Liver (tissue), 9 donors: ENCODE data around the gene SPTBN4. TPM values are rescaled to one million over a fixed set of nuclear protein-coding genes. Genes with fewer than 3 reads are reported as not detected.

Source experiments
- DNase-seq: peaks from one replicate; pipeline ENCODE4 v3.0.0-alpha.2; 2017; ENCODE audit warnings: low spot score
- H3K27ac ChIP-seq, 2 donors: one replicate each; pipeline ENCODE4 v1.7.0; 2013; ENCODE audit warnings: inconsistent platforms in 2 of 2, low read length in 2 of 2, control low read depth in 1 of 2, low read depth in 1 of 2, mild to moderate bottlenecking in 1 of 2
- H3K27me3 ChIP-seq, 4 donors: one replicate each; pipeline versions ENCODE4 v1.6.1 to v1.7.0; 2013; ENCODE audit warnings: low read length in 3 of 4, inconsistent platforms in 1 of 4, mild to moderate bottlenecking in 1 of 4, moderate library complexity in 1 of 4; ENCODE audit not compliant: control insufficient read depth in 4 of 4, insufficient read depth in 4 of 4
- H3K36me3 ChIP-seq, 4 donors: one replicate each; pipeline versions ENCODE4 v1.6.1 to v1.7.0; 2013; ENCODE audit warnings: low read length in 3 of 4, mild to moderate bottlenecking in 3 of 4, low read depth in 1 of 4, moderate library complexity in 1 of 4; ENCODE audit not compliant: control insufficient read depth in 4 of 4, insufficient read depth in 3 of 4
- H3K4me1 ChIP-seq, 4 donors: one replicate each; pipeline versions ENCODE4 v1.6.1 to v1.7.0; 2013; ENCODE audit warnings: low read length in 3 of 4, mild to moderate bottlenecking in 3 of 4, moderate library complexity in 1 of 4; ENCODE audit not compliant: control insufficient read depth in 4 of 4, insufficient read depth in 4 of 4
- H3K4me3 ChIP-seq, 3 donors: one replicate each; pipeline versions ENCODE4 v1.6.1 to v1.7.0; 2013; ENCODE audit warnings: low read length in 3 of 3, control low read depth in 1 of 3, low read depth in 1 of 3, mild to moderate bottlenecking in 1 of 3
- H3K9ac ChIP-seq, 2 donors: one replicate each; pipeline ENCODE4 v1.7.0; 2013; ENCODE audit warnings: low read length in 2 of 2, mild to moderate bottlenecking in 2 of 2, moderate library complexity in 2 of 2, control low read depth in 1 of 2, low read depth in 1 of 2
- H3K9me3 ChIP-seq, 4 donors: one replicate each; pipeline versions ENCODE4 v1.6.1 to v1.7.0; 2013; ENCODE audit warnings: low read length in 3 of 4; ENCODE audit not compliant: control insufficient read depth in 4 of 4
- FOXA1 ChIP-seq: IDR thresholded peaks from 2 replicates; pipeline ENCODE4 v1.6.1; 2016; ENCODE audit warnings: antibody characterized with exemption
- FOXA2 ChIP-seq: IDR thresholded peaks from 2 replicates; pipeline ENCODE4 v1.6.1; 2016; ENCODE audit warnings: antibody characterized with exemption
- HNF4A ChIP-seq, 2 donors: conservative IDR thresholded peaks; 2 replicates each; pipeline ENCODE4 v1.6.1; 2016; ENCODE audit warnings: antibody characterized with exemption in 2 of 2, mild to moderate bottlenecking in 2 of 2
- HNF4G ChIP-seq: IDR thresholded peaks from 2 replicates; pipeline ENCODE4 v1.6.1; 2016; ENCODE audit warnings: antibody characterized with exemption
- NR2F2 ChIP-seq: IDR thresholded peaks from 2 replicates; pipeline ENCODE4 v1.6.1; 2016; ENCODE audit warnings: antibody characterized with exemption
- RXRA ChIP-seq, 2 donors: IDR thresholded peaks; 2 replicates each; pipeline ENCODE4 v1.6.1; 2017 to 2018; ENCODE audit warnings: antibody characterized with exemption in 2 of 2, mild to moderate bottlenecking in 1 of 2
- YY1 ChIP-seq: IDR thresholded peaks from 2 replicates; pipeline ENCODE4 v1.6.1; 2016; ENCODE audit warnings: antibody characterized with exemption, mild to moderate bottlenecking
- WGBS: extraction: QIAGEN DNeasy Blood & Tissue Kit; methylation state at CpG from one replicate; pipeline ENCODE4 v1.1.7; 2013; 5-methylcytosine and 5-hydroxymethylcytosine counted together
- polyA plus RNA-seq, 2 donors: library from polyadenylated mRNA; stranded (reverse) in 1 of 2; unstranded in 1 of 2; fragments of 200-250 nt in 1 of 2; fragments of >200 nt in 1 of 2; fragmentation: Nextera tagmentation in 1 of 2; extraction: Ambion mirVana in 1 of 2; gene quantifications; one replicate each; pipeline versions ENCODE4 v1.2.1 to v1.2.3, GENCODE V29; 2013 to 2015
- total RNA-seq, 2 donors: library from RNA; depleted of rRNA; stranded (reverse); fragments of >200 nt; gene quantifications; one replicate each; pipeline ENCODE4 v1.2.3, GENCODE V29; 2014
- TF ChIP-seq, protein P1 (sequence below): IDR thresholded peaks from 2 replicates; pipeline ENCODE4 v1.6.1; 2016; ENCODE audit warnings: antibody characterized with exemption
- TF ChIP-seq, protein P2 (sequence below): fragments of 150-350 bp; IDR thresholded peaks from 2 replicates; pipeline ENCODE4 v1.5.1; 2017; ENCODE audit warnings: improper control_type of control experiment, low read depth, low read length; ENCODE audit not compliant: missing input control
- TF ChIP-seq, protein P3 (sequence below): IDR thresholded peaks from 2 replicates; pipeline ENCODE4 v1.6.1; 2016; ENCODE audit warnings: antibody characterized with exemption
- TF ChIP-seq, protein P4 (sequence below): IDR thresholded peaks from 2 replicates; pipeline ENCODE4 v1.6.1; 2016; ENCODE audit warnings: antibody characterized with exemption, mild to moderate bottlenecking
- donor health status: healthy.
- donor health status: healthy.
- donor health status: healthy.
- donor health status: healthy.
- donor health status: healthy.

SPTBN4 gene
- total and polyA plus RNA-seq, 4 donors: 0.13 to 1.1 (median 0.62) TPM

DNA sequence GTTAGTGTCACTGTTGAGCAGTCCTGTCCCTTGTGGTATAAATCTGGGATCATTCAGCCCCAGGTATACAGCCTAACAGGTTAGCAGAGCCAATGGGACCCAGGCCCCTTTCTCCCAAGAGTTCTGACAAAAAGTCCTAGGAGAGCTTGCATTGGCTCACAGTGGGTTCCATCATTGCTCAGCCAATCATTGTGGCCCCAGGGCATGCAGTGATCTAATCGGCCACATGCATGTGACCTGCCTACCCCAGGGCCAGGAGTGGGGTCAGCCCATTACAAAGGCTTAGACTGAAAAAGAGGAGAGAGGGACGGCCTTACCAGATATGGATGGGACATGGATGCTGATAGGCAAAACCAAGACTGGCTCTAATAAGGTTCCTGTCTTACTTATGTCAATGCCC, 41.1 kb downstream of the SPTBN4 start:
- TF ChIP-seq, protein P1, sequence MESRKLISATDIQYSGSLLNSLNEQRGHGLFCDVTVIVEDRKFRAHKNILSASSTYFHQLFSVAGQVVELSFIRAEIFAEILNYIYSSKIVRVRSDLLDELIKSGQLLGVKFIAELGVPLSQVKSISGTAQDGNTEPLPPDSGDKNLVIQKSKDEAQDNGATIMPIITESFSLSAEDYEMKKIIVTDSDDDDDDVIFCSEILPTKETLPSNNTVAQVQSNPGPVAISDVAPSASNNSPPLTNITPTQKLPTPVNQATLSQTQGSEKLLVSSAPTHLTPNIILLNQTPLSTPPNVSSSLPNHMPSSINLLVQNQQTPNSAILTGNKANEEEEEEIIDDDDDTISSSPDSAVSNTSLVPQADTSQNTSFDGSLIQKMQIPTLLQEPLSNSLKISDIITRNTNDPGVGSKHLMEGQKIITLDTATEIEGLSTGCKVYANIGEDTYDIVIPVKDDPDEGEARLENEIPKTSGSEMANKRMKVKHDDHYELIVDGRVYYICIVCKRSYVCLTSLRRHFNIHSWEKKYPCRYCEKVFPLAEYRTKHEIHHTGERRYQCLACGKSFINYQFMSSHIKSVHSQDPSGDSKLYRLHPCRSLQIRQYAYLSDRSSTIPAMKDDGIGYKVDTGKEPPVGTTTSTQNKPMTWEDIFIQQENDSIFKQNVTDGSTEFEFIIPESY: no peak
- TF ChIP-seq YY1 (no peak), NR2F2 (no peak), HNF4A (conservative IDR thresholded peaks at IDR 0.05) (no peak), FOXA2 (no peak), FOXA1 (no peak)
- TF ChIP-seq, protein P2, sequence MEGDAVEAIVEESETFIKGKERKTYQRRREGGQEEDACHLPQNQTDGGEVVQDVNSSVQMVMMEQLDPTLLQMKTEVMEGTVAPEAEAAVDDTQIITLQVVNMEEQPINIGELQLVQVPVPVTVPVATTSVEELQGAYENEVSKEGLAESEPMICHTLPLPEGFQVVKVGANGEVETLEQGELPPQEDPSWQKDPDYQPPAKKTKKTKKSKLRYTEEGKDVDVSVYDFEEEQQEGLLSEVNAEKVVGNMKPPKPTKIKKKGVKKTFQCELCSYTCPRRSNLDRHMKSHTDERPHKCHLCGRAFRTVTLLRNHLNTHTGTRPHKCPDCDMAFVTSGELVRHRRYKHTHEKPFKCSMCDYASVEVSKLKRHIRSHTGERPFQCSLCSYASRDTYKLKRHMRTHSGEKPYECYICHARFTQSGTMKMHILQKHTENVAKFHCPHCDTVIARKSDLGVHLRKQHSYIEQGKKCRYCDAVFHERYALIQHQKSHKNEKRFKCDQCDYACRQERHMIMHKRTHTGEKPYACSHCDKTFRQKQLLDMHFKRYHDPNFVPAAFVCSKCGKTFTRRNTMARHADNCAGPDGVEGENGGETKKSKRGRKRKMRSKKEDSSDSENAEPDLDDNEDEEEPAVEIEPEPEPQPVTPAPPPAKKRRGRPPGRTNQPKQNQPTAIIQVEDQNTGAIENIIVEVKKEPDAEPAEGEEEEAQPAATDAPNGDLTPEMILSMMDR: no peak
- TF ChIP-seq, protein P3, sequence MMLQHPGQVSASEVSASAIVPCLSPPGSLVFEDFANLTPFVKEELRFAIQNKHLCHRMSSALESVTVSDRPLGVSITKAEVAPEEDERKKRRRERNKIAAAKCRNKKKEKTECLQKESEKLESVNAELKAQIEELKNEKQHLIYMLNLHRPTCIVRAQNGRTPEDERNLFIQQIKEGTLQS: no peak
- TF ChIP-seq, protein P4, sequence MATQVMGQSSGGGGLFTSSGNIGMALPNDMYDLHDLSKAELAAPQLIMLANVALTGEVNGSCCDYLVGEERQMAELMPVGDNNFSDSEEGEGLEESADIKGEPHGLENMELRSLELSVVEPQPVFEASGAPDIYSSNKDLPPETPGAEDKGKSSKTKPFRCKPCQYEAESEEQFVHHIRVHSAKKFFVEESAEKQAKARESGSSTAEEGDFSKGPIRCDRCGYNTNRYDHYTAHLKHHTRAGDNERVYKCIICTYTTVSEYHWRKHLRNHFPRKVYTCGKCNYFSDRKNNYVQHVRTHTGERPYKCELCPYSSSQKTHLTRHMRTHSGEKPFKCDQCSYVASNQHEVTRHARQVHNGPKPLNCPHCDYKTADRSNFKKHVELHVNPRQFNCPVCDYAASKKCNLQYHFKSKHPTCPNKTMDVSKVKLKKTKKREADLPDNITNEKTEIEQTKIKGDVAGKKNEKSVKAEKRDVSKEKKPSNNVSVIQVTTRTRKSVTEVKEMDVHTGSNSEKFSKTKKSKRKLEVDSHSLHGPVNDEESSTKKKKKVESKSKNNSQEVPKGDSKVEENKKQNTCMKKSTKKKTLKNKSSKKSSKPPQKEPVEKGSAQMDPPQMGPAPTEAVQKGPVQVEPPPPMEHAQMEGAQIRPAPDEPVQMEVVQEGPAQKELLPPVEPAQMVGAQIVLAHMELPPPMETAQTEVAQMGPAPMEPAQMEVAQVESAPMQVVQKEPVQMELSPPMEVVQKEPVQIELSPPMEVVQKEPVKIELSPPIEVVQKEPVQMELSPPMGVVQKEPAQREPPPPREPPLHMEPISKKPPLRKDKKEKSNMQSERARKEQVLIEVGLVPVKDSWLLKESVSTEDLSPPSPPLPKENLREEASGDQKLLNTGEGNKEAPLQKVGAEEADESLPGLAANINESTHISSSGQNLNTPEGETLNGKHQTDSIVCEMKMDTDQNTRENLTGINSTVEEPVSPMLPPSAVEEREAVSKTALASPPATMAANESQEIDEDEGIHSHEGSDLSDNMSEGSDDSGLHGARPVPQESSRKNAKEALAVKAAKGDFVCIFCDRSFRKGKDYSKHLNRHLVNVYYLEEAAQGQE: no peak

DNA sequence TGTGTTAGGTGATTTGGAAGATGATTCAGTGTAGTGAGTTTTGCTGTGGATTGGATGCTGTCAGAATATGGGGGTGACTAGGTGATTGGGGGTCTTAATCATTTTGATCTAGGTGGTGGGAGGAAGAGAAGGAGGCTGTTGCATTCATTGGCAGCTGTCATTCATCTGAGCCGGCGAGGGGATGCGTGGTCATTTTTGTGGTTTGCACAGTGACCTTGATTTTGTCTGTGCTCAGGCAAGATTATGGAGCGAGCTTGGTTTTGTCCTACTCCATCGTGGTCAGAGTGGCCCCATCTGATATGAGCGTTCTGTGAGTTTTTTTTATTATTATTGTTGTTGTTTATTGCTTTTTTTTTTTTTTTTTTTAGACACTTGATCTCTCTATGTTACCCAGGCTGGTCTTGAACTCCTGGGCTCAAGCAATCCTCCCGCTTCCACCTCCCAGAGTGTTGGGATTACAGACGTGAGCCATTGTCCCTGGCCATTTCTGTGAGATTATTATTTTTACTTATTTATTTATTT, 42.0 kb downstream of the SPTBN4 start:
- H3K27me3 ChIP-seq: peaks cover 0 to 5% (median 2%) of the 10 kb centered on the region in 4 donors
- no peaks in the 10 kb centered on the region for H3K9me3 ChIP-seq
- no peak overlapping the region for H3K4me3 ChIP-seq
- peaks cover 0 to 10% (median 4%) of the 10 kb centered on the region in 4 donors for H3K4me1 ChIP-seq
- no peak overlapping the region for H3K9ac ChIP-seq
- no peak overlapping the region for H3K27ac ChIP-seq
- WGBS: 86% methylated on average over 8 of the region's 8 CpGs
- H3K36me3 ChIP-seq: no peaks in the 10 kb centered on the region
- TF ChIP-seq HNF4G (no peak), FOXA2 (no peak), RXRA (IDR thresholded peaks at IDR 0.05) (no peak)
- TF ChIP-seq, protein P1: no peak
- DNase-seq: no peak

More for the DNA sequence above, 41.1 kb downstream of the SPTBN4 start:
- no peak overlapping the region for H3K9ac ChIP-seq
- no peak overlapping the region for H3K4me3 ChIP-seq
- H3K4me1 ChIP-seq: peaks cover 0 to 6% (median 2%) of the 10 kb centered on the region in 4 donors
- no peak overlapping the region for H3K27ac ChIP-seq
- DNase-seq: no peak
- no peaks in the 10 kb centered on the region for H3K9me3 ChIP-seq
- 73% methylated on average over 2 of the region's 2 CpGs for WGBS
- H3K27me3 ChIP-seq: peaks cover 0 to 5% (median 1%) of the 10 kb centered on the region in 4 donors
- no peaks in the 10 kb centered on the region for H3K36me3 ChIP-seq
